Stimulated activated CD4-positive, alpha-beta T cell treated with anti-CD3 and anti-CD28 coated beads, Interleukin-12 subunit alpha, Interleukin-12 subunit beta, amount 100 ng/mL, for 4 hours (primary cell): ENCODE data around the gene TENM4.

Experiments
- DNase-seq: peaks from one replicate; pipeline ENCODE4 v3.0.0-alpha.2; 2020

TENM4 gene

GRCh38 chr11:78662811-78663210 lies 778.0 kb downstream of the TENM4 start:
- no peak for DNase-seq

GRCh38 chr11:78660471-78660870 lies 780.4 kb downstream of the TENM4 start:
- no peak for DNase-seq

- DNase-seq: no peak
Measured at GRCh38 chr11:78659326-78660270, 781.2 kb downstream of the TENM4 start.

- no peak for DNase-seq
Measured at GRCh38 chr11:78657968-78658839, 782.6 kb downstream of the TENM4 start.

- no peak for DNase-seq
Measured at GRCh38 chr11:78657441-78657840, 783.4 kb downstream of the TENM4 start.

GRCh38 chr11:78656984-78657383 lies 783.8 kb downstream of the TENM4 start:
- DNase-seq: no peak

- no peak for DNase-seq
Measured at GRCh38 chr11:78656327-78656726, 784.5 kb downstream of the TENM4 start.

GRCh38 chr11:78655561-78655960 lies 785.3 kb downstream of the TENM4 start:
- no peak for DNase-seq

- DNase-seq: no peak
Measured at GRCh38 chr11:78654866-78655265, 786.0 kb downstream of the TENM4 start.

GRCh38 chr11:78654071-78654470 lies 786.8 kb downstream of the TENM4 start:
- no peak for DNase-seq

GRCh38 chr11:78653294-78653909 lies 787.4 kb downstream of the TENM4 start:
- no peak for DNase-seq

GRCh38 chr11:78652843-78653239 lies 788.0 kb downstream of the TENM4 start:
- DNase-seq: no peak

GRCh38 chr11:78651923-78652842 lies 788.6 kb downstream of the TENM4 start:
- DNase-seq: peak; percentile 17

GRCh38 chr11:78651136-78651775 lies 789.6 kb downstream of the TENM4 start:
- no peak for DNase-seq

GRCh38 chr11:78649361-78650215 lies 791.2 kb downstream of the TENM4 start:
- no peak for DNase-seq

- no peak for DNase-seq
Measured at GRCh38 chr11:78647986-78648875, 792.6 kb downstream of the TENM4 start.

GRCh38 chr11:78647266-78647915 lies 793.4 kb downstream of the TENM4 start:
- DNase-seq: no peak

GRCh38 chr11:78646564-78647185 lies 794.2 kb downstream of the TENM4 start:
- DNase-seq: peak; percentile 45
